ENCODE data around the gene SAMD3. TPM values are rescaled to one million over a fixed set of nuclear protein-coding genes. Genes with fewer than 3 reads are reported as not detected.
"Not testable (repeated sequence)": the region's sequence is repeated elsewhere in the genome, so short reads cannot be mapped to it uniquely, and the experiment has no call there.

Gene SAMD3
- total RNA-seq, 1 experiment from 2014 or later = not detected

GRCh38 chr6:130176378-130176777 lies 46.4 kb downstream of the SAMD3 start:
- H3K4me1 ChIP-seq (ENCODE audit: control insufficient read depth, insufficient read depth, low read length) = no peaks in the 10 kb centered on the region
- ChIA-PET POLR2A (no interaction called here), CTCF (no interaction called here)
- intact Hi-C loops (cut with micrococcal nuclease; ENCODE audit: unreplicated experiment) (no loop called here), in situ Hi-C loops (cut with HindIII; ENCODE audit: low pct_unique_long_range_greater_than_20kb, low sequenced_read_pairs) (no loop called here)
- TF ChIP-seq, protein P1, sequence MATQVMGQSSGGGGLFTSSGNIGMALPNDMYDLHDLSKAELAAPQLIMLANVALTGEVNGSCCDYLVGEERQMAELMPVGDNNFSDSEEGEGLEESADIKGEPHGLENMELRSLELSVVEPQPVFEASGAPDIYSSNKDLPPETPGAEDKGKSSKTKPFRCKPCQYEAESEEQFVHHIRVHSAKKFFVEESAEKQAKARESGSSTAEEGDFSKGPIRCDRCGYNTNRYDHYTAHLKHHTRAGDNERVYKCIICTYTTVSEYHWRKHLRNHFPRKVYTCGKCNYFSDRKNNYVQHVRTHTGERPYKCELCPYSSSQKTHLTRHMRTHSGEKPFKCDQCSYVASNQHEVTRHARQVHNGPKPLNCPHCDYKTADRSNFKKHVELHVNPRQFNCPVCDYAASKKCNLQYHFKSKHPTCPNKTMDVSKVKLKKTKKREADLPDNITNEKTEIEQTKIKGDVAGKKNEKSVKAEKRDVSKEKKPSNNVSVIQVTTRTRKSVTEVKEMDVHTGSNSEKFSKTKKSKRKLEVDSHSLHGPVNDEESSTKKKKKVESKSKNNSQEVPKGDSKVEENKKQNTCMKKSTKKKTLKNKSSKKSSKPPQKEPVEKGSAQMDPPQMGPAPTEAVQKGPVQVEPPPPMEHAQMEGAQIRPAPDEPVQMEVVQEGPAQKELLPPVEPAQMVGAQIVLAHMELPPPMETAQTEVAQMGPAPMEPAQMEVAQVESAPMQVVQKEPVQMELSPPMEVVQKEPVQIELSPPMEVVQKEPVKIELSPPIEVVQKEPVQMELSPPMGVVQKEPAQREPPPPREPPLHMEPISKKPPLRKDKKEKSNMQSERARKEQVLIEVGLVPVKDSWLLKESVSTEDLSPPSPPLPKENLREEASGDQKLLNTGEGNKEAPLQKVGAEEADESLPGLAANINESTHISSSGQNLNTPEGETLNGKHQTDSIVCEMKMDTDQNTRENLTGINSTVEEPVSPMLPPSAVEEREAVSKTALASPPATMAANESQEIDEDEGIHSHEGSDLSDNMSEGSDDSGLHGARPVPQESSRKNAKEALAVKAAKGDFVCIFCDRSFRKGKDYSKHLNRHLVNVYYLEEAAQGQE (IDR thresholded peaks at IDR 0.05; ENCODE audit: insufficient read depth in 1 of 2, low read depth in 2 of 2, low read length in 1 of 2) = no peak
- no peak for TF ChIP-seq TCF7L2 (IDR thresholded peaks at IDR 0.05; ENCODE audit: low read depth, low read length)
- TF ChIP-seq CTCF (IDR thresholded peaks at IDR 0.05) = no peak
- no peak for TF ChIP-seq POLR2AphosphoS5 (IDR thresholded peaks at IDR 0.05; ENCODE audit: low read depth, low read length)
- no peak for TF ChIP-seq SIN3A (IDR thresholded peaks at IDR 0.05; ENCODE audit: borderline replicate concordance, insufficient read depth, low read depth, low read length)
- no peak overlapping the region for H3K27ac ChIP-seq (ENCODE audit: low read length)
- no peaks in the 10 kb centered on the region for H3K27me3 ChIP-seq (ENCODE audit: control insufficient read depth, insufficient read depth, low read length)
- DNase-seq (ENCODE audit: low read depth, low spot score) = no peak
- ATAC-seq = no peak
- H3K9me3 ChIP-seq (ENCODE audit: control insufficient read depth, insufficient read depth, low read depth, low read length) = no peaks in the 10 kb centered on the region
- no TSS peak for BruUV-seq (replicated peaks)
- H3K36me3 ChIP-seq (ENCODE audit: control insufficient read depth, insufficient read depth, low read length) = no peaks in the 10 kb centered on the region
- no peak overlapping the region for H3K4me3 ChIP-seq (ENCODE audit: low read depth in 2 of 2, low read length in 2 of 2)

- H3K27me3 ChIP-seq (ENCODE audit: control insufficient read depth, insufficient read depth, low read length); CTCF ChIA-PET; H3K36me3 ChIP-seq (ENCODE audit: control insufficient read depth, insufficient read depth, low read length); DNase-seq (ENCODE audit: low read depth, low spot score); H3K4me3 ChIP-seq (ENCODE audit: low read depth in 2 of 2, low read length in 2 of 2); H3K9me3 ChIP-seq (ENCODE audit: control insufficient read depth, insufficient read depth, low read depth, low read length); in situ Hi-C loops (cut with HindIII; ENCODE audit: low pct_unique_long_range_greater_than_20kb, low sequenced_read_pairs); H3K27ac ChIP-seq (ENCODE audit: low read length); intact Hi-C loops (cut with micrococcal nuclease; ENCODE audit: unreplicated experiment); ATAC-seq; H3K4me1 ChIP-seq (ENCODE audit: control insufficient read depth, insufficient read depth, low read length); BruUV-seq (replicated peaks): not testable (repeated sequence)
- POLR2A ChIA-PET = interaction anchor here (0.6 kb wide), 1 partner anchor 31 kb away, joined by 4 read pairs; no protein-coding TSS in a partner anchor
Observed at GRCh38 chr6:130173377-130174004, 49.3 kb downstream of the SAMD3 start.

GRCh38 chr6:130170160-130170559 lies 52.6 kb downstream of the SAMD3 start:
- H3K9me3 ChIP-seq (ENCODE audit: control insufficient read depth, insufficient read depth, low read depth, low read length); intact Hi-C loops (cut with micrococcal nuclease; ENCODE audit: unreplicated experiment); DNase-seq (ENCODE audit: low read depth, low spot score); H3K4me3 ChIP-seq (ENCODE audit: low read depth in 2 of 2, low read length in 2 of 2); H3K27ac ChIP-seq (ENCODE audit: low read length); BruUV-seq (replicated peaks); H3K4me1 ChIP-seq (ENCODE audit: control insufficient read depth, insufficient read depth, low read length); CTCF ChIA-PET; ATAC-seq; H3K27me3 ChIP-seq (ENCODE audit: control insufficient read depth, insufficient read depth, low read length); in situ Hi-C loops (cut with HindIII; ENCODE audit: low pct_unique_long_range_greater_than_20kb, low sequenced_read_pairs); POLR2A ChIA-PET; H3K36me3 ChIP-seq (ENCODE audit: control insufficient read depth, insufficient read depth, low read length): not testable (repeated sequence)

Data from Panc1 (cell line).